Panc1 (cell line): ENCODE measurements around the gene PRRG3.

Source experiments
- CTCF ChIP-seq: fragments of 450-650 bp; IDR thresholded peaks from 2 replicates; pipeline ENCODE4 v1.5.1; 2017; ENCODE audit warnings: mild to moderate bottlenecking
- POLR2AphosphoS5 ChIP-seq: IDR thresholded peaks from 2 replicates; pipeline ENCODE4 v1.6.1; 2012; ENCODE audit warnings: mild to moderate bottlenecking, low read depth, low read length, moderate library complexity
- SIN3A ChIP-seq: IDR thresholded peaks from 2 replicates; pipeline ENCODE4 v1.6.1; 2012; ENCODE audit warnings: low read depth, mild to moderate bottlenecking, low read length, moderate library complexity, borderline replicate concordance; ENCODE audit not compliant: insufficient read depth
- TF ChIP-seq, protein P1 (sequence below), 2 experiments: IDR thresholded peaks; 2 replicates each; pipeline ENCODE4 v1.6.1; 2011 to 2012; ENCODE audit warnings: low read depth in 2 of 2, control low read depth in 1 of 2, low read length in 1 of 2, mild to moderate bottlenecking in 1 of 2, moderate library complexity in 1 of 2; ENCODE audit not compliant: insufficient read depth in 1 of 2

- no peak for TF ChIP-seq CTCF
- TF ChIP-seq SIN3A: no peak
- TF ChIP-seq, protein P1, sequence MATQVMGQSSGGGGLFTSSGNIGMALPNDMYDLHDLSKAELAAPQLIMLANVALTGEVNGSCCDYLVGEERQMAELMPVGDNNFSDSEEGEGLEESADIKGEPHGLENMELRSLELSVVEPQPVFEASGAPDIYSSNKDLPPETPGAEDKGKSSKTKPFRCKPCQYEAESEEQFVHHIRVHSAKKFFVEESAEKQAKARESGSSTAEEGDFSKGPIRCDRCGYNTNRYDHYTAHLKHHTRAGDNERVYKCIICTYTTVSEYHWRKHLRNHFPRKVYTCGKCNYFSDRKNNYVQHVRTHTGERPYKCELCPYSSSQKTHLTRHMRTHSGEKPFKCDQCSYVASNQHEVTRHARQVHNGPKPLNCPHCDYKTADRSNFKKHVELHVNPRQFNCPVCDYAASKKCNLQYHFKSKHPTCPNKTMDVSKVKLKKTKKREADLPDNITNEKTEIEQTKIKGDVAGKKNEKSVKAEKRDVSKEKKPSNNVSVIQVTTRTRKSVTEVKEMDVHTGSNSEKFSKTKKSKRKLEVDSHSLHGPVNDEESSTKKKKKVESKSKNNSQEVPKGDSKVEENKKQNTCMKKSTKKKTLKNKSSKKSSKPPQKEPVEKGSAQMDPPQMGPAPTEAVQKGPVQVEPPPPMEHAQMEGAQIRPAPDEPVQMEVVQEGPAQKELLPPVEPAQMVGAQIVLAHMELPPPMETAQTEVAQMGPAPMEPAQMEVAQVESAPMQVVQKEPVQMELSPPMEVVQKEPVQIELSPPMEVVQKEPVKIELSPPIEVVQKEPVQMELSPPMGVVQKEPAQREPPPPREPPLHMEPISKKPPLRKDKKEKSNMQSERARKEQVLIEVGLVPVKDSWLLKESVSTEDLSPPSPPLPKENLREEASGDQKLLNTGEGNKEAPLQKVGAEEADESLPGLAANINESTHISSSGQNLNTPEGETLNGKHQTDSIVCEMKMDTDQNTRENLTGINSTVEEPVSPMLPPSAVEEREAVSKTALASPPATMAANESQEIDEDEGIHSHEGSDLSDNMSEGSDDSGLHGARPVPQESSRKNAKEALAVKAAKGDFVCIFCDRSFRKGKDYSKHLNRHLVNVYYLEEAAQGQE (IDR thresholded peaks at IDR 0.05; ENCODE audit: insufficient read depth in 1 of 2, low read depth in 2 of 2, low read length in 1 of 2): no peak
- no peak for TF ChIP-seq POLR2AphosphoS5
Observed at GRCh38 chrX:151700581-151700980, 5.3 kb downstream of the PRRG3 start.
